Measurements from ENCODE around the gene ERI3.

The ERI3 gene

GRCh38 chr1:44313265-44313918 lies 41.7 kb downstream of the ERI3 start:
- Mint-ChIP-seq H3K27me3 (ENCODE audit: low read depth, poor library complexity) (peaks cover 2% of the 10 kb centered on the region), H3K27ac (no peak overlapping the region), H3K9me3 (no peaks in the 10 kb centered on the region), H3K4me3 (no peak overlapping the region), H3K36me3 (ENCODE audit: low read depth) (peaks cover 56% of the 10 kb centered on the region), H3K4me1 (peaks cover 56% of the 10 kb centered on the region)
- no peak for DNase-seq
- no peak for TF ChIP-seq CTCF (IDR thresholded peaks at IDR 0.05)

- H3K27ac Mint-ChIP-seq = no peak overlapping the region
- no peaks in the 10 kb centered on the region for H3K9me3 Mint-ChIP-seq
- peaks cover 49% of the 10 kb centered on the region for H3K4me1 Mint-ChIP-seq
- DNase-seq = no peak
- H3K36me3 Mint-ChIP-seq (ENCODE audit: low read depth) = peaks cover 55% of the 10 kb centered on the region
- no peak overlapping the region for H3K4me3 Mint-ChIP-seq
- peaks cover 2% of the 10 kb centered on the region for H3K27me3 Mint-ChIP-seq (ENCODE audit: low read depth, poor library complexity)
- no peak for TF ChIP-seq CTCF (IDR thresholded peaks at IDR 0.05)
These were observed 42.5 kb downstream of the ERI3 start for GRCh38 chr1:44312399-44313196.

GRCh38 chr1:44310006-44310405 lies 45.1 kb downstream of the ERI3 start:
- Mint-ChIP-seq H3K36me3 (ENCODE audit: low read depth) (peaks cover 68% of the 10 kb centered on the region), H3K27ac (no peak overlapping the region), H3K4me1 (peaks cover 30% of the 10 kb centered on the region), H3K9me3 (no peaks in the 10 kb centered on the region), H3K27me3 (ENCODE audit: low read depth, poor library complexity) (peaks cover 5% of the 10 kb centered on the region), H3K4me3 (no peak overlapping the region)
- no peak for TF ChIP-seq CTCF (IDR thresholded peaks at IDR 0.05)
- no peak for DNase-seq

- Mint-ChIP-seq H3K4me3 (no peak overlapping the region), H3K36me3 (ENCODE audit: low read depth) (peaks cover 73% of the 10 kb centered on the region), H3K4me1 (peaks cover 29% of the 10 kb centered on the region), H3K27ac (no peak overlapping the region), H3K27me3 (ENCODE audit: low read depth, poor library complexity) (peaks cover 3% of the 10 kb centered on the region), H3K9me3 (no peaks in the 10 kb centered on the region)
- no peak for TF ChIP-seq CTCF (IDR thresholded peaks at IDR 0.05)
- no peak for DNase-seq
These were observed 49.1 kb downstream of the ERI3 start for GRCh38 chr1:44305962-44306422.

- Mint-ChIP-seq H3K9me3 (no peaks in the 10 kb centered on the region), H3K27me3 (ENCODE audit: low read depth, poor library complexity) (peaks cover 3% of the 10 kb centered on the region), H3K36me3 (ENCODE audit: low read depth) (peaks cover 53% of the 10 kb centered on the region), H3K4me1 (peaks cover 49% of the 10 kb centered on the region), H3K27ac (no peak overlapping the region), H3K4me3 (no peak overlapping the region)
- TF ChIP-seq CTCF (IDR thresholded peaks at IDR 0.05) = no peak
- no peak for DNase-seq
These were observed 51.5 kb downstream of the ERI3 start for GRCh38 chr1:44303532-44303931.
